Measurements from ENCODE around the gene PDLIM5.

The PDLIM5 gene

DNA sequence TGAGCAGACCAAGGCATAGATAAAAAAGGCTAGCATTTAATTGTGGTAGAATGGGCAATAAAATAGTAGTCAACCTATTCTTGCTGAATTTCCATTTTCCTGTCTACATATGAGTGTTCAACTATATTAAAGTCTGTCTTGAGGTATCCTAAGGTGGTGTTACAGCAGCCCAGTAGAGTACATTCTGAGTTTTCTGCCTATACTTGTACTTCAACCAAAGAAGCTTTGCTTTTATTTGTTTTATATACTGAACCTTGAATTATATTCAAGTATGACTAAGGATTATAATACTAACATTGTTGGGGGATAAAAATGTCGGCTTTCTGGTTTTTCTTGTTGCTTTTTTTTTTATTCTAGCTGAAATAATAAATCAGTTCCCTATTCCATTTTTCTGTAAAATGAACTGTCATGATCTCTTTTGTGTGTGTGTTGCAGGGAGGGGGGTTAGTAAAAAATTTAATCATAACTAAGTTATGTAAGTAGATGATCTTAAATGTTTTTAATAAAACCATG is 106.7 kb downstream of the PDLIM5 start:
- peaks cover 11% of the 10 kb centered on the region for H3K36me3 Mint-ChIP-seq
- H3K4me3 Mint-ChIP-seq = no peak overlapping the region
- H3K4me1 Mint-ChIP-seq (ENCODE audit: low read depth) = no peaks in the 10 kb centered on the region
- no peak overlapping the region for H3K27ac Mint-ChIP-seq
- no peaks in the 10 kb centered on the region for H3K27me3 Mint-ChIP-seq
- no peaks in the 10 kb centered on the region for H3K9me3 Mint-ChIP-seq (ENCODE audit: low read depth)

DNA sequence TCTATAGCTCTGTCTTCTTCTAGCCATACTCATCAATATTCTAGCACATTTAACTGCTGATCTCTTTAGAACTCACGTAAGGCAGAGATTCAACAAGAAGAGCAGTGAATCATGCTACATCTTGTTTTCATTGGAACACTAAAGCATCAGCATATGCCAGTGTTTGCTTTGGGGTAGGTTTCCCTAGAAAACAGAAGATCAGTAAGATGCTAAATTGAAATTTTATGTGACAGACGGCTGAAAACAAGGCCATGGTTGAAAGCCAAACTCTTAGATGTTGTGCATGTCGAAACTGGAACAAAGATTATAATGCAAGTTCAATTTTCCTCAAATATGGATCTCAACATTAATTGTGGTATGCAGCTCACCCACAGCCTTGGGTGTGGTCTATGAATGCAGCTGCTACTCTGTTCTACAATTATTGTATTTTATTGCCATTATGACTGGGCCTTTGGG is 107.6 kb downstream of the PDLIM5 start:
- H3K9me3 Mint-ChIP-seq (ENCODE audit: low read depth) = no peaks in the 10 kb centered on the region
- no peaks in the 10 kb centered on the region for H3K4me1 Mint-ChIP-seq (ENCODE audit: low read depth)
- H3K27me3 Mint-ChIP-seq = no peaks in the 10 kb centered on the region
- peaks cover 11% of the 10 kb centered on the region for H3K36me3 Mint-ChIP-seq
- H3K27ac Mint-ChIP-seq = no peak overlapping the region
- no peak overlapping the region for H3K4me3 Mint-ChIP-seq

DNA sequence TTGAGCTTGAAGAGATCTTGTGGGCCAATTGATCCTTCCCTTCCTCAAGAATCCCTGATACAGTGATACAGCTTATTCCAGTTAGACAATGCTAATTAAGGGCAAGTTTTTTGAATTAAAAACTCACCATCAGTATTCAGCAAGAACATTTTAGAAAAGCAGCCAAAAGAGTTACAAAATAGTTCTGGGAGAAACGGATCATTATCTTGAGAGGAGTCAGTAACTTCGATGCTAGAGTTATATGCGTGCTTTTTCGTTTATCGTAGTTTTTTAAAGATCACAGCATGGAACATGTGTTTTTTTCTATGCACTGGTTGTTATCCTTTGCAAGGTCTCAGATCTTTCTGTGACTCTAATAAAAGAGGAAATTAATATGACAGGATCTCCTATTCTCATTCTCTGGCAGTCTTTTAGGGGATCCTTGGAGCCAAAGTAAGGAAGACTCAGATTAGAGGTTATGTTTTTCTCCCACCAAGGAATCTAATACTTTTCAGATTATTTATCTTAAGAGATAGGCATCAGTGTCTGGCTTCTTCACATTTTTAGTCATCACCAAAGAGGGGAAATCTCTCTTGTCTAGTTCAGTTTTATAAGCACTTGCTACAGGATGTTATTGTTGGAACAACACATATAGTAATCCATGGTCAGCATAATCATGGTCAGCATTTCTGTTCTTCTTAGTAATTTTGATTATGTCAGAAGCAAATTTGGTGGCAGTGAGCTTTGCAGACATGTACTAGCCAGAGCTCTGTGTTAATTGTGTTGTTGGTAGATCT is 109.7 kb downstream of the PDLIM5 start:
- H3K27ac Mint-ChIP-seq = no peak overlapping the region
- H3K9me3 Mint-ChIP-seq (ENCODE audit: low read depth) = no peaks in the 10 kb centered on the region
- no peak overlapping the region for H3K4me3 Mint-ChIP-seq
- H3K36me3 Mint-ChIP-seq = peaks cover 11% of the 10 kb centered on the region
- H3K4me1 Mint-ChIP-seq (ENCODE audit: low read depth) = no peaks in the 10 kb centered on the region
- H3K27me3 Mint-ChIP-seq = no peaks in the 10 kb centered on the region

DNA sequence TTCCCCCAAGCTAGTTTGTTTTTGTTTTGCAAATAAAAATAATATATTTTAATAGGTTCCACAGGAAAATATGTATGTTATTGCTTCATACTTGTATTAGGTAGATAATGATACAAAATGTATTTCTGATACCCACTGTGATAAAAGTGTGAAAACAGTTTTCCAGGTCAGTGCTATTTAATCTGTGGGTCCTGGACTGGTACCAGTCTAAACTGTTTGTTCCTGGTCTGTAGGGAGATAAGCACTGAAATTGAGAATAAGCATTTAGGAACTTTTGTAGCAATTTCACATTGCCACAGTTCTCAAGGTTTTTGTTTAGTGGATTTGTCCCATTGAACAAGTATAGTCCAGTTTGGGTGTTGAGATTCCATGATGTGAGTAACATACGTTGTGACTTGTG is 110.5 kb downstream of the PDLIM5 start:
- H3K4me3 Mint-ChIP-seq = no peak overlapping the region
- no peak overlapping the region for H3K27ac Mint-ChIP-seq
- H3K4me1 Mint-ChIP-seq (ENCODE audit: low read depth) = no peaks in the 10 kb centered on the region
- peaks cover 9% of the 10 kb centered on the region for H3K36me3 Mint-ChIP-seq
- H3K9me3 Mint-ChIP-seq (ENCODE audit: low read depth) = no peaks in the 10 kb centered on the region
- H3K27me3 Mint-ChIP-seq = no peaks in the 10 kb centered on the region

DNA sequence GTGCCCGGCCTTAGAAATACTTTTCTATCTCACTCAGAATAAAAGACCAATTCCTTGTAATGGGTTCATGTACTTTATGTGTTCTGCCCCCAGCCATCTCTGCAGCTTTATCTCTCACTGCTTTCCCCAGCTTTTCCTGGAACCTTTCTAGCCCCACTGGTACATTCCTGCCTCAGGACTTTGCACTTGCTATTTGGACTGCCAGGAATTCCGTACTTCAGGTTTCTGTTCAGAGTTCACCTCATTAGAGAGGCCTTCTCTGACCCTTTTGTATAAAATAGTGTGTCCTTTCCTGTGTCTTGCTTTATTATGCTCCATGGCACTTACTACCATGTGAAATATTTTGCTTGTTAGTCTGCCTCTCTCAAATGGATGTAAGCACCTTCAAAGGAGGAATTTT is 112.5 kb downstream of the PDLIM5 start:
- no peaks in the 10 kb centered on the region for H3K27me3 Mint-ChIP-seq
- H3K27ac Mint-ChIP-seq = no peak overlapping the region
- H3K9me3 Mint-ChIP-seq (ENCODE audit: low read depth) = no peaks in the 10 kb centered on the region
- H3K4me3 Mint-ChIP-seq = no peak overlapping the region
- H3K4me1 Mint-ChIP-seq (ENCODE audit: low read depth) = peaks cover 3% of the 10 kb centered on the region
- peaks cover 7% of the 10 kb centered on the region for H3K36me3 Mint-ChIP-seq

DNA sequence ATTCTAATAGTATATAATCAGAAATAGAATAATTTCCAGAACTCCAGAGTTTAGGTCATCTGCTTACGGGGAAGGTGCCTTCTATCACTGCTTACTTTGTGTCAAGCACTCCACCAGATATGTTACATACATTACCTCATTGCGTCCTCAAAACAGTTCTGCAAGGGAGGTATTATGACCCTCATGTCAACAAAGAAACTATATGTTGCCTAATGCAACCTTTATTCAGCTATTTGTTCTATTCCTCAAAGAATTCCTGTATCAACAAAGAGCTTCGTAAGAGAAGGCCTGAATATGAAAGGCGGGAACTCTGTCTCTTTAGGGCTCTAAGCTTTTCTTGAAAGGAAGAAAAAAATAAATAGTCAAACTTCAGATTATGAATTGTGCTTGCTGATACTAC is 114.7 kb downstream of the PDLIM5 start:
- peaks cover 2% of the 10 kb centered on the region for H3K36me3 Mint-ChIP-seq
- H3K9me3 Mint-ChIP-seq (ENCODE audit: low read depth) = no peaks in the 10 kb centered on the region

DNA sequence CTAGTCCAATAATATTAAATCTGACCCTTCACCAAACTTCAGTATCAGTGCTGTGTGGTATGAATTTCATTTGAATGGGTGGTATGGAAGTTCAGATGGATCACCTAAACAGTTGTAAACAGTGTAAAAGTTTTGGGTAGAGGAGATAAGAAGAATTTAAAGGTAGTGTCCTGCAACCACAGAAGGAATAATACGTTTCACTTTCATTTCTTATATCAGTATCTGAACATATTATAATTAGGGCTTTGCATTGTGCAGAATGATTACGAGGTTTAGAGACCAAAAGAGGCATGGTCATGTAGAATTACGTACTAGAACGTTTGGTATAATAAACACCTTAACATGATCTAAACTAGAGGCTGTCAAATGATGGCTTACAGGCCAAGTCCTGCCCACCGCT is 116.1 kb downstream of the PDLIM5 start:
- Mint-ChIP-seq H3K4me3 (no peak overlapping the region), H3K27me3 (no peaks in the 10 kb centered on the region), H3K27ac (no peak overlapping the region), H3K36me3 (peaks cover 2% of the 10 kb centered on the region), H3K9me3 (ENCODE audit: low read depth) (no peaks in the 10 kb centered on the region), H3K4me1 (ENCODE audit: low read depth) (peaks cover 3% of the 10 kb centered on the region)

More for the DNA sequence above, 114.7 kb downstream of the PDLIM5 start:
- no peak overlapping the region for H3K27ac Mint-ChIP-seq
- H3K4me1 Mint-ChIP-seq (ENCODE audit: low read depth) = peaks cover 3% of the 10 kb centered on the region
- no peaks in the 10 kb centered on the region for H3K27me3 Mint-ChIP-seq
- H3K4me3 Mint-ChIP-seq = no peak overlapping the region

DNA sequence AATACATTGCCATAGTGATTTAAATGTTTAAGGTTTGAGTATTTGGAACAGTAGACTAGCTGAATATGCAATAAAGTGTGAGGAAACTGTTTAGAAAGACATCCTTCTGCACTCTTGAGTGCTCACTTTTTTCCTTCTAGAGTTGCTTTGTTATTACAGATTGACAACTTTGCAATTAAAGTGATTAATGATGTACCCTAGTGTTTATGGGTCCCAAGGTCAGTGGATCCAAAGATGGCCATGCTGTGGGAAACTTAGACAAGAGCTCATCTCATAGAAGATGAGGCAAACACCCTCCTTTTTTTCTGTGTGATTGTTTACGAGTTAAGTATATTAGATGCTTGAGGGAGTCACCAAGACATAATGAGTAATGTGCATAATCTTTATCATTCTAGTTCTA is 118.8 kb downstream of the PDLIM5 start:
- peaks cover 3% of the 10 kb centered on the region for H3K4me1 Mint-ChIP-seq (ENCODE audit: low read depth)
- no peak overlapping the region for H3K4me3 Mint-ChIP-seq
- peaks cover 4% of the 10 kb centered on the region for H3K36me3 Mint-ChIP-seq
- H3K9me3 Mint-ChIP-seq (ENCODE audit: low read depth) = no peaks in the 10 kb centered on the region
- H3K27me3 Mint-ChIP-seq = no peaks in the 10 kb centered on the region
- H3K27ac Mint-ChIP-seq = no peak overlapping the region

DNA sequence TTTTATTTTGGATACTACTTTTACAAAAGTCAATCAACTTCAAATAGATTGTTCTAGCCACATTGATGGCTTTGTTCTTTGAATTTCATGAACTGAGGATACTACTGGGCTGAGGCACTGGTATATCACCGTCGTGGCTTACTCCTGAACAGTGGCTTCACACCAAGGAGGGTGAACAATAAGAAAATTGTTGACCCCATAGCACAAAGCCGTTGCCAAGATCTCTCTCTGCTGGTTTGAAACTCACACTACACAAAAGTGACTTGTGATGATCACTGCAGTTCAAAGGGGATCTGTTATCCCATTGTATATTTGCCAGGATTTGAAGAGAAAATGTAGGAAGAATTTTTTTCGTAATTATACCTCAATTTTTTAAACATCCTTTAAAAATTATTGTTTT is 119.6 kb downstream of the PDLIM5 start:
- peaks cover 10% of the 10 kb centered on the region for H3K36me3 Mint-ChIP-seq
- H3K27me3 Mint-ChIP-seq = no peaks in the 10 kb centered on the region
- no peak overlapping the region for H3K4me3 Mint-ChIP-seq
- H3K4me1 Mint-ChIP-seq (ENCODE audit: low read depth) = peaks cover 3% of the 10 kb centered on the region
- no peaks in the 10 kb centered on the region for H3K9me3 Mint-ChIP-seq (ENCODE audit: low read depth)
- no peak overlapping the region for H3K27ac Mint-ChIP-seq

DNA sequence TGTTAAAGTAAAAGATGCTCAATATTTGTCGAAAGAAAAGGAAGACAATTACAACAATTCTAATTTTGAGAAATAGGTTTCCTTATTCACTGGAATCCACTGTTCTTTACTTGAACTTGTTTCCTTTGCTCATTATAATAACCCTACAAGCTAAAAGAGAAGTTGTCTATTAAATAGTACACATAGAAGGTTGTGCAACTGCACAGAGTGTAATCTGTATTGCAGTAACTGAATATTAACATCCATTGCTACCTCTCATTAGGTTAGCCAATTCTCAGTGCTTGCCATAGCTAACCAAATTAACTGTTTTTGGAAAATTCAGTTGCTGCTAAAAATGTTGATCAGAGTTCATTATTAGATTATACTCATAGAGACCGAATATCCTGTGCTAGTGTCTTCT is 120.0 kb downstream of the PDLIM5 start:
- Mint-ChIP-seq H3K36me3 (peaks cover 10% of the 10 kb centered on the region), H3K4me1 (ENCODE audit: low read depth) (peaks cover 3% of the 10 kb centered on the region), H3K27me3 (no peaks in the 10 kb centered on the region), H3K4me3 (no peak overlapping the region), H3K9me3 (ENCODE audit: low read depth) (no peaks in the 10 kb centered on the region), H3K27ac (no peak overlapping the region)

DNA sequence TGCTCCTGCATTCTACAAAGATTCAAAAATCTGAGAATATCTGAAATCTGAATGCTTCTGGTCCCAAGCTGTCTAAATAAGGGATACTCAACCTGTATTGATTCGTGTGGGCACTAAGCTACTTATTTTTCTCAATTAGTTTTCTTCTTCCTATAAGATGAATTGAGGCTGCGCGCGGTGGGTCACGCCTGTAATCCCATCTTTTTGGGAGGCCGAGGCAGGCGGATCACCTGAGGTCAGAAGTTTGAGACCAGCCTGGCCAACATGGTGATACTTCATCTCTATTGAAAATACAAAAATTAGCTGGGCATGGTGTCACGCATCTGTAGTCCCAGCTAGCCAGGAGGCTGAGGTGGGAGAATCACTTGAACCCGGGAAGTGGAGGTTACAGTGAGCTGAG is 122.3 kb downstream of the PDLIM5 start:
- Mint-ChIP-seq H3K9me3 (ENCODE audit: low read depth) (no peaks in the 10 kb centered on the region), H3K27me3 (no peaks in the 10 kb centered on the region), H3K36me3 (peaks cover 9% of the 10 kb centered on the region), H3K4me3 (no peak overlapping the region), H3K4me1 (ENCODE audit: low read depth) (no peaks in the 10 kb centered on the region), H3K27ac (no peak overlapping the region)

DNA sequence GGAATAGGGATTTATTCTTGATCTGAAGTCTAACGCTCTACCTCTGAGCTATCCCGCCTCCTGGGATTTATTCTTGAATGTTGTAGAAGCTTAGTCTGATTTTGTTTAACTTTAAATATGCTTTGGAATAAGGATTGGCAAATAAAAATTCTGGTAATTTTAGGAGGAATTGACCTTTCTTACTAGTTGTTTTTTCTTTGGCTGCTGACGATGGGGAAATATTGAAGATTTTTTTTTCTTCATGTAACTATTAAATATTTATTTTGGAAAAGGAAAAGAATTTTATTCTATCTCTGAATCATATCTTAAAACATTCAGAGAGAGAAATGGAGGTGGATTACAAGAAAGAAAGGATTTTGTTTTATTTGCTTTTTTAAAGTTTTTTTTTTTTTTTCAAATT is 122.9 kb downstream of the PDLIM5 start:
- Mint-ChIP-seq H3K27me3 (no peaks in the 10 kb centered on the region), H3K4me1 (ENCODE audit: low read depth) (no peaks in the 10 kb centered on the region), H3K27ac (no peak overlapping the region), H3K36me3 (peaks cover 9% of the 10 kb centered on the region), H3K9me3 (ENCODE audit: low read depth) (no peaks in the 10 kb centered on the region), H3K4me3 (no peak overlapping the region)

DNA sequence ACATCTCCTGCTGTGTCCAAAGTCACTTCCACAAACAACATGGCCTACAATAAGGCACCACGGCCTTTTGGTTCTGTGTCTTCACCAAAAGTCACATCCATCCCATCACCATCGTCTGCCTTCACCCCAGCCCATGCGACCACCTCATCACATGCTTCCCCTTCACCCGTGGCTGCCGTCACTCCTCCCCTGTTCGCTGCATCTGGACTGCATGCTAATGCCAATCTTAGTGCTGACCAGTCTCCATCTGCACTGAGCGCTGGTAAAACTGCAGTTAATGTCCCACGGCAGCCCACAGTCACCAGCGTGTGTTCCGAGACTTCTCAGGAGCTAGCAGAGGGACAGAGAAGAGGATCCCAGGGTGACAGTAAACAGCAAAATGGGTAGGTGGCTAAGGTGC is 123.9 kb downstream of the PDLIM5 start:
- Mint-ChIP-seq H3K9me3 (ENCODE audit: low read depth) (no peaks in the 10 kb centered on the region), H3K4me1 (ENCODE audit: low read depth) (no peaks in the 10 kb centered on the region), H3K27ac (no peak overlapping the region), H3K4me3 (no peak overlapping the region), H3K36me3 (peaks cover 9% of the 10 kb centered on the region), H3K27me3 (no peaks in the 10 kb centered on the region)

DNA sequence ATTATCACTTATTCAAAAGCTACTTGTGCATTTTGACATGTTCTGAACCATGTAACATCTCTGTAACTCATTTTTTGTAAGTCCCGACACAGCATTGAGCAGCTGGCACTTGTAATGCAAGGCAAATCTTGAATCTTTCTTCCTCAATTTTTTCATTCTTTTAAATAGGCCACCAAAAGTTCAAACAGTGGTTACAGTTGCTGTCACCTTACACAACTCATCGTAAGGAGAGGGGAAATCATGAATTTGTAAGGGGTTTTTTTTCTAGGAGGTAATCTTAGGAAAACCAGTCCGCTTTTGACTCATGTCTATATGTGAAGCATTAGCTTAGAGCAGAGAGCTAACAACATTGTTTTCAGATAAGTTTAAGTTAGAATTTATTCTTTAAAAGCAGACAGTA is 124.5 kb downstream of the PDLIM5 start:
- no peaks in the 10 kb centered on the region for H3K4me1 Mint-ChIP-seq (ENCODE audit: low read depth)
- H3K4me3 Mint-ChIP-seq = no peak overlapping the region
- no peaks in the 10 kb centered on the region for H3K27me3 Mint-ChIP-seq
- no peak overlapping the region for H3K27ac Mint-ChIP-seq
- H3K9me3 Mint-ChIP-seq (ENCODE audit: low read depth) = no peaks in the 10 kb centered on the region
- peaks cover 9% of the 10 kb centered on the region for H3K36me3 Mint-ChIP-seq

DNA sequence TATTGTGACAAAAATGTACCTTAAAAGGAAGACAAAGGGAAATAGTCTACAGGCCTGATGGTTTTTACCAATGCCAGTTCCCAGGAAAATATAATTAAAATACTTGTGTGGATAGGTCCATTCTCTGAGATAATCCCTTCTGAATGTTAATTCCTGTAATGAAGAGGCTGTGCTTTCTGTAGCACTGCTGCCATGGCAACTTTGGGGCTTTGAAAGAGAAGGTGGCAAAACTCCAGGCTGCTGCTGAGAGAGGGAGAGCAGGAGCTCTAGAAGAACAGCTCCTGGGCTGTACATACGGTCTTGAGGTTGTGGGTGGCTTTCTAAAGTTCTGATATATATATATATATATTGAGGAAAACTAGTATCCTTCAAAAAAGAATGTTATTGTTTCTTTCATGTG is 125.4 kb downstream of the PDLIM5 start:
- H3K9me3 Mint-ChIP-seq (ENCODE audit: low read depth) = no peaks in the 10 kb centered on the region
- peaks cover 9% of the 10 kb centered on the region for H3K36me3 Mint-ChIP-seq
- no peaks in the 10 kb centered on the region for H3K4me1 Mint-ChIP-seq (ENCODE audit: low read depth)
- H3K4me3 Mint-ChIP-seq = no peak overlapping the region
- H3K27me3 Mint-ChIP-seq = no peaks in the 10 kb centered on the region
- H3K27ac Mint-ChIP-seq = no peak overlapping the region

DNA sequence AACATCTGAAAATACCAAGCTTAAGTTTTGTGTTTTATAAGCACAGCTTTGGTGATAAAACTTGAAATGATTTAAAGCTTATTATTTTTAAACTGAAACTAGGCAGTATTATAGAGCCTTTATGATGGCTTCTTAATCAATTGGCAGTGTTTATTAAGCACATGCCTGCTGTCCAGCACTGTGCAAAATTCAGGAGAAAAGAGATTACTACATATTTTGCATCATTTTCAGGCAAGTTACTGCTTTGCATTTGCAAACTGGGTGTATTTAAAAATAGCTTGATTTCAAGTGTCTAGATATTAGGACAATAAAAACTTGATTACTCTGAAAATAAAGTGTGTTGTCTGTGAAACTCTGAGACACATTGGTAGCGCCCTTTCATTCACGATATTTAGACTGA is 126.5 kb downstream of the PDLIM5 start:
- peaks cover 9% of the 10 kb centered on the region for H3K36me3 Mint-ChIP-seq
- no peaks in the 10 kb centered on the region for H3K27me3 Mint-ChIP-seq
- no peaks in the 10 kb centered on the region for H3K4me1 Mint-ChIP-seq (ENCODE audit: low read depth)
- no peak overlapping the region for H3K27ac Mint-ChIP-seq
- no peaks in the 10 kb centered on the region for H3K9me3 Mint-ChIP-seq (ENCODE audit: low read depth)
- no peak overlapping the region for H3K4me3 Mint-ChIP-seq

All from activated naive CD8-positive, alpha-beta T cell (primary cell).